ENCODE results near the gene AGAP3.
A peak's percentile ranks its signal among the peaks of the same experiment; 100 is the strongest.

AGAP3 gene

DNA sequence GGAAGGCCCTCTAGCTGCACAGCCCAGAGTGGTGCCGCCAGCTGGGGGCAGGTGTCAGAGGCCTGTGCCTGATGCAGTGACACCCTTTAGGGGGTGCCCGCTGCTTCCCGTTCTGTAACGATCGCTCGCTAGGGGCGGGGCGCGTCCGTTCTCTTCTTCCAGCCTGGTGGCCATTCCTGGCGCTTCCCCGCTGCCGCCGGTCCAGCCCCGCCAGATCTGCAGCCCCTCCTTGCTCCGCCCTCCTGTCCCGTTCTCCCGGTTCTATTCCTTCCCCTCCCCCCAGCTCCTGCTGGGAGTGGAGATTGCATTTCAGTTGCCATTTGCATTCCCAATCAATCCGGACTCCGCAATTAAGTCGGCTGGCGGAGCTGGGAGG is 39.2 kb downstream of the AGAP3 start:
- Mint-ChIP-seq H3K27me3 (no peaks in the 10 kb centered on the region), H3K36me3 (ENCODE audit: insufficient read depth) (peaks cover 14% of the 10 kb centered on the region), H3K27ac (no peak overlapping the region), H3K4me1 (ENCODE audit: low read depth in 2 of 2) (peaks cover 11 to 13% of the 10 kb centered on the region in 2 donors), H3K4me3 (no peak overlapping the region), H3K9me3 (no peaks in the 10 kb centered on the region)
- DNase-seq = no peak
- no peak for ATAC-seq (replicated peaks)

GRCh38 chr7:151125846-151126481 is 39.7 kb downstream of the AGAP3 start:
- H3K9me3 Mint-ChIP-seq = no peaks in the 10 kb centered on the region
- peaks cover 12% of the 10 kb centered on the region for H3K36me3 Mint-ChIP-seq (ENCODE audit: insufficient read depth)
- no peak for ATAC-seq (replicated peaks)
- no peak for DNase-seq
- H3K27ac Mint-ChIP-seq = no peak overlapping the region
- H3K4me3 Mint-ChIP-seq = no peak overlapping the region
- peaks cover 11 to 13% of the 10 kb centered on the region in 2 donors for H3K4me1 Mint-ChIP-seq (ENCODE audit: low read depth in 2 of 2)
- H3K27me3 Mint-ChIP-seq = no peaks in the 10 kb centered on the region

DNA sequence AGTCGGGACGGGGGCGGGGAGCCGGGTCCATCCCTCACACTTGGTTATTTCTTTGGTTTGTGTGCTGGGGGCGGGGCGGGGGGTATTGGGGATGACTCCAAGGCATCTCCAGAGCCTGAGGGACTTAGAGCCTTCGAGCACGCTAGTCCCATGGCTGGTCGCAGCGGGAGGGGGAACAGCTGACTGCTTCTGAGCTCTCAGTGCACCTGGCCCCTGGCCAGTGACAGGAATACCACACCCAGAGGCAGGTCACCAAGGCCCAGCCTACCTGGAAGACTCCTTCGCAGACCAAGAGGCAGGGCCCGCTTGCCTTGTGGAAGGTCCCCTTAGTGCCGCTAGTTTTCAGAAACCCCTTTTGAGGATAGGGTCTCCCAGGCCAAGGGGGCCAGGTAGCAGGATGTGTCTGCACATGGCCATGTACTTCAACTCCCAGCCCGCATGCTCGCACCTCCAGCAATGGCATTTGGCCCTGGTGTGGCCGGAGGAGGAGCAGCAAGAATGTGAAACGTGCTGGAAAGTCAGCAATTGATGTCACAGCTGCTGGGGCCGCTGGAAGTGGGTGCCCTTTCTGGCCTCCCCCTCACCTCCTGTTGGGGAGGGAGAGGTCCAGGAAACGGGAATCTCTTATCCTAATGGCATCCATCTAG is 40.3 kb downstream of the AGAP3 start:
- DNase-seq (no peak), ATAC-seq (replicated peaks) (no peak)
- Mint-ChIP-seq H3K4me3 (no peak overlapping the region), H3K4me1 (ENCODE audit: low read depth in 2 of 2) (peaks cover 11 to 13% of the 10 kb centered on the region in 2 donors), H3K9me3 (no peaks in the 10 kb centered on the region), H3K36me3 (ENCODE audit: insufficient read depth) (peaks cover 10% of the 10 kb centered on the region), H3K27me3 (no peaks in the 10 kb centered on the region), H3K27ac (no peak overlapping the region)

- DNase-seq = no peak
- Mint-ChIP-seq H3K27ac (peak overlapping the region in 1 of 2 donors; percentile 65), H3K27me3 (no peaks in the 10 kb centered on the region), H3K4me1 (ENCODE audit: low read depth in 2 of 2) (peaks cover 11 to 12% of the 10 kb centered on the region in 2 donors), H3K36me3 (ENCODE audit: insufficient read depth) (peaks cover 14% of the 10 kb centered on the region), H3K4me3 (no peak overlapping the region), H3K9me3 (no peaks in the 10 kb centered on the region)
- ATAC-seq (replicated peaks) = no peak
Observed at GRCh38 chr7:151128144-151128543, 41.9 kb downstream of the AGAP3 start.

DNA sequence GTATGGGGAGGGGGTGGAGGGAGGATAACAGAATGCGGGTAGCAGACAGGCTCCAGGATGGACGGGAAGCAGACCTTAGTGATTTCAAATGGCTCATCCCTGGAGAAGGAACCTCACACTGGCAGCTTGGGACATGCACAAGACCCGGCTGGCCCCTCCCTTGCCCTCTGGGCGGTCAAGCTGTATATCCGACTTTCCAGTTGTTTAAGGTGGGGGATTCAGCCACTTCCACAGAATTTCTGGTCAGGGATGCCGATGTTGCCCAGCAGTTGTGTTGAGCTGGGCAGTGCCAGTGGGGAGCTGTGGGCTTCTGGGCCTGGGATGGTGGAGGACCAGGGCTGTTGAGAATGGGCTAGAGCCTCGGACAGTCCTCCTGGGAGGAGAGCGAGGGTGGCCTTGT is 42.4 kb downstream of the AGAP3 start:
- H3K27ac Mint-ChIP-seq = no peak overlapping the region
- no peak for DNase-seq
- no peak overlapping the region for H3K4me3 Mint-ChIP-seq
- no peaks in the 10 kb centered on the region for H3K27me3 Mint-ChIP-seq
- H3K4me1 Mint-ChIP-seq (ENCODE audit: low read depth in 2 of 2) = peaks cover 6 to 8% of the 10 kb centered on the region in 2 donors
- no peak for ATAC-seq (replicated peaks)
- H3K36me3 Mint-ChIP-seq (ENCODE audit: insufficient read depth) = peaks cover 9% of the 10 kb centered on the region
- no peaks in the 10 kb centered on the region for H3K9me3 Mint-ChIP-seq

DNA sequence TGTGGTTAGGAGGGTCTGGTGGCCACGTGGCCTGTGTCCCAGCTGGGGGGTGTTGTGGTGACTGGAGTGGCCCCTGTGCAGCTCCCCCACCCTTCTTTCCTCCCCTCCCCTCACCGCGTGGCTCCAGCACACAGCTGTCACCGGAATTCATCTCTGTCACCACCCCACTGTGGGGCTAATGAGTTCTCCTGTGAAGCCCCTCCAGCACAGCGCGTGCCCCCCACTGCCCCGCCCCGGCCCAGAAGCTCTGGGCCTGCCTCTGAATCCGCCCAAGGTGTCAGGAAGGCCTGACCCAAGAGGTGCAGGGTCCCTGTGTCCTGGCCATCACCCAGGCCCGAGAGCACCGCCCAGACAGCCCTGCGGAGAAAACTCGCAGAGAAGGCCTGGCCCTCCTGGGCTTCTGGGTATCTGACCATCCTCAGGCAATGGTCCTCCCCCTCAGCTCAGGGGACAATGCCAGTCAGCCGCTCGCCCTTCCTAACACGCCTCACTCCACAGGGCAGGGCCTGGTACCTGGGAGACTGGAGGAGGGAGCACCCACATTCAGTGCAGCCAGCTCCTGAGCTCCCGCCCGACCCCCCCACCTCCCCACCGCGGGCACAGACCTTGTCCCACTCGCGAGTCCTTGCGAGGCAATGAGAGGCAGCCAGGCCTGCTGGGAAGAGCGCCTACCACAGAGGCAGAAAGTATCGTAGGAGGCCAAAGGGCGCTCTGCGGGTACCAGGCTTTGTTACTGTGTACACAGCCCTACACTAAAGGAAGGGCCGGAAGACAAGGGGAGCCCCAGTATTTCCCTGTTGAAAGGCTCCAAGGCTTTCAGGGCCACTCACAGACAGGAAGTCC is 43.1 kb downstream of the AGAP3 start:
- Mint-ChIP-seq H3K27ac (no peak overlapping the region), H3K4me1 (ENCODE audit: low read depth in 2 of 2) (peaks cover under 1 to 2% of the 10 kb centered on the region in 2 donors), H3K36me3 (ENCODE audit: insufficient read depth) (peaks cover 8% of the 10 kb centered on the region), H3K27me3 (no peaks in the 10 kb centered on the region), H3K9me3 (no peaks in the 10 kb centered on the region), H3K4me3 (no peak overlapping the region)
- ATAC-seq (replicated peaks) (no peak), DNase-seq (no peak)

DNA sequence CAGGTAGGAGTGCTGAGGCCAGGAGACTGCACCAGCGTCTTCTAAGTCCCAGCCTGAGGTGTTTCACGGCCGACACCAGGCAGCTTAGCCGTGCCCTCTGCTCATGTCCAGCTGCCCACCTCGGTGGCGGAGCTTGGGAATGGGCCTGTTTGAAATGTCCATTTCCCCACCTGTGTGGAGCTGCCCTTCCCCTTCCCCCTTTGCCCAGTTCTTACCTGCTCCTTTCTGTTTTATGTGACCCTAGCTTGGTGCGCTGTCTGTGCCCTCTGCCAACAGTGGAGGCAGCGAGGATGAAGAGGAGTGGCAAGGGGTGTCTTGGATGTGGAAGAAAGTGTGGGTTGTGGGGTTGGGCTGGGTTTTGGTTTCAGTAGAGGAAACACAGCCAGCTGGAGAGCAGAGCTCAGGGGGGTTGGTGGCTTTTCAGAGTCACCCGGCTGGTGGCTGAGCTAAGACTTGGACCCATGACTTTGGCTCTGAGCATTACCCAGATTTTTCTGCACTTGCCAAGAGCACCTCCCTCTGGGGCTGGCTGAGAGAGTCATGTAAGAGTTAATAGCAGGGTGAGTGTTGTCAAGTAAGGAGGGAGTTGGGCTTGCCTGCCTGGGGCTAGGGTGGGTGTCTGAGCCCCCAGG is 43.8 kb downstream of the AGAP3 start:
- Mint-ChIP-seq H3K36me3 (ENCODE audit: insufficient read depth) (peaks cover 8% of the 10 kb centered on the region), H3K9me3 (no peaks in the 10 kb centered on the region), H3K4me1 (ENCODE audit: low read depth in 2 of 2) (peaks cover 0 to 1% of the 10 kb centered on the region in 2 donors), H3K27me3 (no peaks in the 10 kb centered on the region), H3K27ac (no peak overlapping the region), H3K4me3 (no peak overlapping the region)
- ATAC-seq (replicated peaks) (no peak), DNase-seq (no peak)

- ATAC-seq (replicated peaks) = no peak
- no peak overlapping the region for H3K4me3 Mint-ChIP-seq
Observed at GRCh38 chr7:151130741-151131157, 44.5 kb downstream of the AGAP3 start.

DNA sequence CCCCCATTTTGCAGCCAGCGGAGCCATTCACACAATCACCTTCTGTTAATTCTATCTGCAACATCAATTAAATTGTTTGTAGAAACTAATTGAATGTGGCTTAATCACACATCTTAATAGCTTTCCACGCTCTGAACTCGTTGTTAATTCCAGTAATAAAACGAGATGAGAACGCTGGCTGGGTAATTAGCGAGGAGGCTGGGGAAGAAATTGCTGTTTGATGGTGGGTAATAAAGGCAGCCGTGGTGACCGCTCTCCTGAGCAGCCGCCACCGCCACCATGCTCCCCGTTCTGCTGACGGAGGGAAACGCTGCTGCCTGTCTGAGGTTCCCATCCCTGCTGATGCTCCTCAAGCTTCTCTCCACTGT is 44.9 kb downstream of the AGAP3 start:
- no peak for ATAC-seq (replicated peaks)

More at GRCh38 chr7:151130741-151131157, 44.5 kb downstream of the AGAP3 start:
- peaks cover 0 to 1% of the 10 kb centered on the region in 2 donors for H3K4me1 Mint-ChIP-seq (ENCODE audit: low read depth in 2 of 2)
- DNase-seq = no peak
- H3K36me3 Mint-ChIP-seq (ENCODE audit: insufficient read depth) = peaks cover 4% of the 10 kb centered on the region
- H3K9me3 Mint-ChIP-seq = no peaks in the 10 kb centered on the region
- H3K27ac Mint-ChIP-seq = no peak overlapping the region
- H3K27me3 Mint-ChIP-seq = no peaks in the 10 kb centered on the region

GRCh38 chr7:151131592-151132293 is 45.5 kb downstream of the AGAP3 start:
- peaks cover 0 to 1% of the 10 kb centered on the region in 2 donors for H3K4me1 Mint-ChIP-seq (ENCODE audit: low read depth in 2 of 2)
- peaks cover 4% of the 10 kb centered on the region for H3K36me3 Mint-ChIP-seq (ENCODE audit: insufficient read depth)
- no peaks in the 10 kb centered on the region for H3K27me3 Mint-ChIP-seq
- no peak overlapping the region for H3K4me3 Mint-ChIP-seq
- no peak for DNase-seq
- H3K27ac Mint-ChIP-seq = no peak overlapping the region
- ATAC-seq (replicated peaks) = no peak
- no peaks in the 10 kb centered on the region for H3K9me3 Mint-ChIP-seq

More for the DNA sequence above, 44.9 kb downstream of the AGAP3 start:
- Mint-ChIP-seq H3K36me3 (ENCODE audit: insufficient read depth) (peaks cover 4% of the 10 kb centered on the region), H3K27me3 (no peaks in the 10 kb centered on the region), H3K4me1 (ENCODE audit: low read depth in 2 of 2) (peaks cover 0 to 1% of the 10 kb centered on the region in 2 donors), H3K9me3 (no peaks in the 10 kb centered on the region), H3K27ac (no peak overlapping the region), H3K4me3 (no peak overlapping the region)
- DNase-seq = no peak

DNA sequence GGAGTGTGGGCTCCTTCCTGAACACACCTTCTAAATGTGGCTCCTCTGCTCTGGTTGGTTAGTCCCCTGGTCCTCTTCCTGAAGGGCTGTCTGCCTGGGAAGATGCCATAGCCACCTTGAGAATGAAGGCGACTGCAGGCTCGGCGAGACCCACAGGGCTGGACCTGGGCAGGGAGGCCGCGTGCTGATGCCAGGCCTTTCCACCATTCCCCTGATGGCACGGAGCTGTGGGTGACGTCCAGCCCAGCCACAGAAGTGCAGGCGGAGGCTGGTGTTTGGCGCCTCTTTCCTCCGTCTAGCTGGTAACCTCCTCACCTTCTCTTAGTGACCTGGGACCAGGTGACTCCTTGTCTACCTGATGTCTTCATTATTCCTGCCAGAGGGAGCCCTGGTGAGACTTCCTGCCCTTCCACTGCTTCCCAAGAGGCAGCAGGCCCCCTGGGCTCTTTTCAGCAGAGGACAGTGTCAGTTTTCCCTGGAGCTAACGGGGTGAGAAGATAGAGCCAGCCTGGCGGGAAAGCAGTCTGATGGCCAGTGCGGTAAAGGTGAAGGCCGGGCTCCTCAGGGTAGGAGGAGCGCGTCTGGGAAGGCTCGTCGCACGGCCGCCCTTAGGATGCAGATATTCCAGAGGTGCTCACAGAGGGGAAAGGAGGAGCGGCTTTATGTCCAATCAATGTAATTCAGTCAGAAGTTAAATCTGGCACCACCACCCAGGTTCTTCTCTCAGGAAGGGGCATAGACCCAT is 46.4 kb downstream of the AGAP3 start:
- DNase-seq (no peak), ATAC-seq (replicated peaks) (no peak)
- H3K27me3 Mint-ChIP-seq = no peaks in the 10 kb centered on the region
- H3K4me3 Mint-ChIP-seq = no peak overlapping the region
- no peak overlapping the region for H3K27ac Mint-ChIP-seq
- H3K9me3 Mint-ChIP-seq = no peaks in the 10 kb centered on the region
- no peaks in the 10 kb centered on the region for H3K4me1 Mint-ChIP-seq (ENCODE audit: low read depth in 2 of 2)
- peaks cover 4% of the 10 kb centered on the region for H3K36me3 Mint-ChIP-seq (ENCODE audit: insufficient read depth)

DNA sequence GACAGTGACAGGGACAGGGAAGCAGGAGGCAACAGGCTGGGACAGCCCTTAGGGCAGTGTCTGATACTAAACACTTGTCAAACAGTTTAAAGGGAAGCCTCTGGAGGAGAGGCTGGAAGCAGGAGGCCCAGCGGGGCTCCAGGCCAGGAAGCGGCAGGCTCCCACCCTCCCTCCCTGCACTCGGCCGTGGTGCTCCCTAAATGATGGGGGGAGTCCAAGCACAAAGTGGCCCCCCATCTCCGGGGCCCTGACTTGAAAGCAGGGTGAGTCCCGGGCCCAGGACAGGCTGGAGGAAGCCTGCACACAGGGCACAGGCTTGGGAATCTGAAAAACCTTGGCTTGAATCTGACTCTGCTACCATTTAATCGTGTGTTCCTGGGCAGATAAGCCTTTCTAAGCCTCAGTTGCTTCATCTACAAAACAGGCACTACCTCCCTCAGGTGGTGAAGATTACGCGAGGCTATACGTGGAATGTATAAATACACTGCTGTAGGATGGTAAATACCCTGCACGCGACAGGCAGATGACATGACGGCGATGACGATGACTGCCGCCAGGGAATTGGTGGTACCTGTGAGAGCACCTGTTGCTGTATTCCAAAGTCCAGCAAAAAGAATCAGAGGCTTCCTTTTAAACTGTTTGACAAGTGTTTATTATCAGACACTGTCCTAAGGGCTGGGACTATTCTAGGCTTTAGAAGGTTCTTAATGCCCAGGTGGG is 47.2 kb downstream of the AGAP3 start:
- Mint-ChIP-seq H3K27ac (no peak overlapping the region), H3K4me3 (no peak overlapping the region), H3K36me3 (ENCODE audit: insufficient read depth) (peaks cover 4% of the 10 kb centered on the region), H3K27me3 (no peaks in the 10 kb centered on the region), H3K4me1 (ENCODE audit: low read depth in 2 of 2) (no peaks in the 10 kb centered on the region), H3K9me3 (no peaks in the 10 kb centered on the region)
- ATAC-seq (replicated peaks) (no peak), DNase-seq (no peak)

Data from effector memory CD8-positive, alpha-beta T cell (primary cell).